HEK293 (cell line): ENCODE measurements around the gene KCNB1.

Source experiments
- CTCF ChIP-seq: fragments of 450-650 bp; formaldehyde crosslinking; IDR thresholded peaks from 2 replicates; pipeline ENCODE4 v1.5.1; 2016; ENCODE audit warnings: missing biosample characterization, missing genetic modification characterization
- GLIS1 ChIP-seq: fragments of 450-650 bp; formaldehyde crosslinking; IDR thresholded peaks from 2 replicates; pipeline ENCODE4 v1.5.1; 2016; ENCODE audit warnings: missing biosample characterization, missing genetic modification characterization
- ZBTB20 ChIP-seq: fragments of 450-650 bp; formaldehyde crosslinking; IDR thresholded peaks from 2 replicates; pipeline ENCODE4 v1.5.1; 2016; ENCODE audit warnings: missing biosample characterization, missing genetic modification characterization
- ZBTB8A ChIP-seq: fragments of 450-650 bp; formaldehyde crosslinking; IDR thresholded peaks from 2 replicates; pipeline ENCODE4 v1.5.1; 2016; ENCODE audit warnings: missing biosample characterization, missing genetic modification characterization
- ZNF324 ChIP-seq: fragments of 450-650 bp; formaldehyde crosslinking; IDR thresholded peaks from 2 replicates; pipeline ENCODE4 v1.5.1; 2016; ENCODE audit warnings: missing biosample characterization, missing genetic modification characterization
- ZNF747 ChIP-seq: fragments of 450-650 bp; formaldehyde crosslinking; IDR thresholded peaks from 2 replicates; pipeline ENCODE4 v1.5.1; 2016; ENCODE audit warnings: missing biosample characterization, missing genetic modification characterization

- no peak for TF ChIP-seq CTCF (tag by site-specific recombination)
- TF ChIP-seq ZBTB8A (tag by site-specific recombination): no peak
- no peak for TF ChIP-seq ZBTB20
- no peak for TF ChIP-seq ZNF324 (tag by site-specific recombination)
- no peak for TF ChIP-seq GLIS1 (tag by site-specific recombination)
- TF ChIP-seq ZNF747 (tag by site-specific recombination): no peak
Observed at GRCh38 chr20:49360242-49360968, 122.1 kb downstream of the KCNB1 start.
